Neural cell (in vitro differentiated cells): ENCODE data around the gene GMPR2. TPM values are rescaled to one million over a fixed set of nuclear protein-coding genes. Genes with fewer than 3 reads are reported as not detected.

Source experiments
- H2AFZ ChIP-seq: fragments of 200-600, 300-800 bp; sonication (generic), shearing (Covaris generic); 2 replicates; pipeline ENCODE4 v1.6.0; 2014; ENCODE audit warnings: low read depth, mild to moderate bottlenecking, antibody characterized with exemption, low read length, moderate library complexity
- H3F3A ChIP-seq: fragments of 200-600 bp; shearing (Covaris generic); 2 replicates; pipeline ENCODE4 v1.6.1; 2016; ENCODE audit warnings: mild to moderate bottlenecking, moderate library complexity, mixed read lengths, antibody characterized with exemption, low read length; ENCODE audit not compliant: insufficient read depth, poor library complexity, severe bottlenecking
- H3K27ac ChIP-seq: fragments of 200-600, 300-800 bp; sonication (generic), shearing (Covaris generic); 2 replicates; pipeline ENCODE4 v1.5.1; 2014; ENCODE audit warnings: mild to moderate bottlenecking, low read length, moderate library complexity
- H3K27me3 ChIP-seq: fragments of 300-800, 200-600 bp; sonication (generic), shearing (Covaris generic); 2 replicates; pipeline ENCODE4 v1.6.0; 2014; ENCODE audit warnings: mild to moderate bottlenecking, low read depth, low read length, moderate library complexity; ENCODE audit not compliant: insufficient read depth
- H3K36me3 ChIP-seq: fragments of 300-800, 200-600 bp; sonication (generic), shearing (Covaris generic); 2 replicates; pipeline ENCODE4 v1.5.1; 2014; ENCODE audit warnings: mild to moderate bottlenecking, antibody characterized with exemption, low read length, moderate library complexity; ENCODE audit not compliant: insufficient read depth
- H3K4me2 ChIP-seq: fragments of 300-800, 200-600 bp; sonication (generic), shearing (Covaris generic); 2 replicates; pipeline ENCODE4 v1.6.0; 2014; ENCODE audit warnings: mild to moderate bottlenecking, low read length
- H3K4me3 ChIP-seq: fragments of 300-800, 200-600 bp; sonication (generic), shearing (Covaris generic); 2 replicates; pipeline ENCODE4 v1.5.1; 2014; ENCODE audit warnings: mild to moderate bottlenecking, low read length, moderate library complexity
- H3K79me2 ChIP-seq: fragments of 200-600 bp; shearing (Covaris generic); replicated peaks from 2 replicates; pipeline ENCODE4 v1.6.0; 2014; ENCODE audit warnings: mild to moderate bottlenecking, low read length, moderate library complexity; ENCODE audit not compliant: insufficient read depth
- H3K9ac ChIP-seq: fragments of 300-800, 200-600 bp; sonication (generic), shearing (Covaris generic); 2 replicates; pipeline ENCODE4 v1.6.1; 2016; ENCODE audit warnings: mild to moderate bottlenecking, low read length, mixed read lengths
- H3K9me2 ChIP-seq: fragments of 200-600 bp; shearing (Covaris generic); 2 replicates; pipeline ENCODE4 v1.6.1; 2016; ENCODE audit warnings: mild to moderate bottlenecking, low read length, mixed read lengths; ENCODE audit not compliant: insufficient read depth
- H3K9me3 ChIP-seq: fragments of 200-600, 300-800 bp; sonication (generic), shearing (Covaris generic); 2 replicates; pipeline ENCODE4 v1.6.1; 2016; ENCODE audit warnings: mild to moderate bottlenecking, mixed run types, low read length, moderate library complexity, mixed read lengths
- H4K20me1 ChIP-seq: fragments of 200-600 bp; shearing (Covaris generic); 2 replicates; pipeline ENCODE4 v1.6.1; 2016; ENCODE audit warnings: mild to moderate bottlenecking, mixed run types; ENCODE audit not compliant: insufficient read depth
- EP300 ChIP-seq: fragments of 450-650 bp; conservative IDR thresholded peaks from 2 replicates; pipeline ENCODE4 v1.6.1; 2014; ENCODE audit warnings: antibody characterized with exemption, mild to moderate bottlenecking, moderate library complexity; ENCODE audit not compliant: poor library complexity, severe bottlenecking
- EZH2 ChIP-seq: fragments of 200-600, 300-800 bp; shearing (Covaris generic), sonication (generic); IDR thresholded peaks from 2 replicates; pipeline ENCODE4 v1.6.1; 2014; ENCODE audit warnings: antibody characterized with exemption, low read length, borderline replicate concordance, mild to moderate bottlenecking; ENCODE audit not compliant: insufficient read depth, poor library complexity, severe bottlenecking
- MXI1 ChIP-seq: fragments of 450-650 bp; conservative IDR thresholded peaks from 2 replicates; pipeline ENCODE4 v1.6.1; 2014; ENCODE audit warnings: antibody characterized with exemption, mild to moderate bottlenecking; ENCODE audit not compliant: poor library complexity, severe bottlenecking
- POLR2AphosphoS5 ChIP-seq: IDR thresholded peaks from 2 replicates; pipeline ENCODE4 v1.6.1; 2012
- RAD21 ChIP-seq: fragments of 450-650 bp; conservative IDR thresholded peaks from 2 replicates; pipeline ENCODE4 v1.6.1; 2014; ENCODE audit warnings: antibody characterized with exemption, mild to moderate bottlenecking, moderate library complexity
- SMC3 ChIP-seq: fragments of 450-650 bp; conservative IDR thresholded peaks from 2 replicates; pipeline ENCODE4 v1.6.1; 2014; ENCODE audit warnings: antibody characterized with exemption, mild to moderate bottlenecking, moderate library complexity; ENCODE audit not compliant: poor library complexity
- TAF1 ChIP-seq: IDR thresholded peaks from 2 replicates; pipeline ENCODE4 v1.6.1; 2012; ENCODE audit warnings: low read depth
- polyA plus RNA-seq: library from polyadenylated mRNA; depleted of rRNA; stranded (reverse); fragments of >200 nt; gene quantifications from 2 replicates; pipeline ENCODE4 v1.2.3, GENCODE V29; 2014
- TF ChIP-seq, protein P1 (sequence below): IDR thresholded peaks from 2 replicates; pipeline ENCODE4 v1.6.1; 2012; ENCODE audit warnings: borderline replicate concordance
- TF ChIP-seq, protein P2 (sequence below): fragments of 450-650 bp; IDR thresholded peaks from 2 replicates; pipeline ENCODE4 v1.5.1; 2014; ENCODE audit warnings: antibody characterized with exemption, mild to moderate bottlenecking, moderate library complexity; ENCODE audit not compliant: poor library complexity, severe bottlenecking

Gene GMPR2
- polyA plus RNA-seq, 1 donor from 2014 or later = 132 TPM

DNA sequence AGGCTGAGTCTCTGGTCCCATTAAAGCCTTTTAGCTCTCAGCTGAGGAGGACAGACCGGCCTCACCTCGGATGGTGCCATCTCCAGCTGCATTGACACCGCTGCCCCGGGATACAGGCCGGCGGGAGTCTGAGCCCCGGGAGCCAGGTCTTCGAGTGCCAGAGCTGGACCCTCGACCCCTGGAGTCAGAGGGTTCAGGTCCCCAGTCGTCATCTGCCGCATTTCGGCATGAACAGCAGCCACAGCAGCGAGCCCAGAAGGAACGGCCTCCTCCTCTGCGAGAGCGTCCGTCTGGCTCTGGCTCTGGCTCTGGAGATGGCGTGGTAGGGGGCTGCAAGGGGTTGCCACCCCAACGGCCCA lies 29.2 kb downstream of the GMPR2 start:
- H3K9ac ChIP-seq = no peak overlapping the region
- no peaks in the 10 kb centered on the region for H3K36me3 ChIP-seq
- no peaks in the 10 kb centered on the region for H3F3A ChIP-seq
- no peak overlapping the region for H2AFZ ChIP-seq
- no peaks in the 10 kb centered on the region for H4K20me1 ChIP-seq
- H3K27ac ChIP-seq = no peak overlapping the region
- no peaks in the 10 kb centered on the region for H3K79me2 ChIP-seq
- H3K4me3 ChIP-seq = no peak overlapping the region
- H3K9me2 ChIP-seq = no peaks in the 10 kb centered on the region
- no peaks in the 10 kb centered on the region for H3K9me3 ChIP-seq
- TF ChIP-seq SMC3 (no peak), POLR2AphosphoS5 (no peak), MXI1 (no peak), RAD21 (no peak), EZH2 (no peak), EP300 (no peak), TAF1 (no peak)
- TF ChIP-seq, protein P1, sequence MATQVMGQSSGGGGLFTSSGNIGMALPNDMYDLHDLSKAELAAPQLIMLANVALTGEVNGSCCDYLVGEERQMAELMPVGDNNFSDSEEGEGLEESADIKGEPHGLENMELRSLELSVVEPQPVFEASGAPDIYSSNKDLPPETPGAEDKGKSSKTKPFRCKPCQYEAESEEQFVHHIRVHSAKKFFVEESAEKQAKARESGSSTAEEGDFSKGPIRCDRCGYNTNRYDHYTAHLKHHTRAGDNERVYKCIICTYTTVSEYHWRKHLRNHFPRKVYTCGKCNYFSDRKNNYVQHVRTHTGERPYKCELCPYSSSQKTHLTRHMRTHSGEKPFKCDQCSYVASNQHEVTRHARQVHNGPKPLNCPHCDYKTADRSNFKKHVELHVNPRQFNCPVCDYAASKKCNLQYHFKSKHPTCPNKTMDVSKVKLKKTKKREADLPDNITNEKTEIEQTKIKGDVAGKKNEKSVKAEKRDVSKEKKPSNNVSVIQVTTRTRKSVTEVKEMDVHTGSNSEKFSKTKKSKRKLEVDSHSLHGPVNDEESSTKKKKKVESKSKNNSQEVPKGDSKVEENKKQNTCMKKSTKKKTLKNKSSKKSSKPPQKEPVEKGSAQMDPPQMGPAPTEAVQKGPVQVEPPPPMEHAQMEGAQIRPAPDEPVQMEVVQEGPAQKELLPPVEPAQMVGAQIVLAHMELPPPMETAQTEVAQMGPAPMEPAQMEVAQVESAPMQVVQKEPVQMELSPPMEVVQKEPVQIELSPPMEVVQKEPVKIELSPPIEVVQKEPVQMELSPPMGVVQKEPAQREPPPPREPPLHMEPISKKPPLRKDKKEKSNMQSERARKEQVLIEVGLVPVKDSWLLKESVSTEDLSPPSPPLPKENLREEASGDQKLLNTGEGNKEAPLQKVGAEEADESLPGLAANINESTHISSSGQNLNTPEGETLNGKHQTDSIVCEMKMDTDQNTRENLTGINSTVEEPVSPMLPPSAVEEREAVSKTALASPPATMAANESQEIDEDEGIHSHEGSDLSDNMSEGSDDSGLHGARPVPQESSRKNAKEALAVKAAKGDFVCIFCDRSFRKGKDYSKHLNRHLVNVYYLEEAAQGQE = no peak
- TF ChIP-seq, protein P2, sequence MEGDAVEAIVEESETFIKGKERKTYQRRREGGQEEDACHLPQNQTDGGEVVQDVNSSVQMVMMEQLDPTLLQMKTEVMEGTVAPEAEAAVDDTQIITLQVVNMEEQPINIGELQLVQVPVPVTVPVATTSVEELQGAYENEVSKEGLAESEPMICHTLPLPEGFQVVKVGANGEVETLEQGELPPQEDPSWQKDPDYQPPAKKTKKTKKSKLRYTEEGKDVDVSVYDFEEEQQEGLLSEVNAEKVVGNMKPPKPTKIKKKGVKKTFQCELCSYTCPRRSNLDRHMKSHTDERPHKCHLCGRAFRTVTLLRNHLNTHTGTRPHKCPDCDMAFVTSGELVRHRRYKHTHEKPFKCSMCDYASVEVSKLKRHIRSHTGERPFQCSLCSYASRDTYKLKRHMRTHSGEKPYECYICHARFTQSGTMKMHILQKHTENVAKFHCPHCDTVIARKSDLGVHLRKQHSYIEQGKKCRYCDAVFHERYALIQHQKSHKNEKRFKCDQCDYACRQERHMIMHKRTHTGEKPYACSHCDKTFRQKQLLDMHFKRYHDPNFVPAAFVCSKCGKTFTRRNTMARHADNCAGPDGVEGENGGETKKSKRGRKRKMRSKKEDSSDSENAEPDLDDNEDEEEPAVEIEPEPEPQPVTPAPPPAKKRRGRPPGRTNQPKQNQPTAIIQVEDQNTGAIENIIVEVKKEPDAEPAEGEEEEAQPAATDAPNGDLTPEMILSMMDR = no peak
- no peaks in the 10 kb centered on the region for H3K27me3 ChIP-seq
- H3K4me2 ChIP-seq = no peak overlapping the region

DNA sequence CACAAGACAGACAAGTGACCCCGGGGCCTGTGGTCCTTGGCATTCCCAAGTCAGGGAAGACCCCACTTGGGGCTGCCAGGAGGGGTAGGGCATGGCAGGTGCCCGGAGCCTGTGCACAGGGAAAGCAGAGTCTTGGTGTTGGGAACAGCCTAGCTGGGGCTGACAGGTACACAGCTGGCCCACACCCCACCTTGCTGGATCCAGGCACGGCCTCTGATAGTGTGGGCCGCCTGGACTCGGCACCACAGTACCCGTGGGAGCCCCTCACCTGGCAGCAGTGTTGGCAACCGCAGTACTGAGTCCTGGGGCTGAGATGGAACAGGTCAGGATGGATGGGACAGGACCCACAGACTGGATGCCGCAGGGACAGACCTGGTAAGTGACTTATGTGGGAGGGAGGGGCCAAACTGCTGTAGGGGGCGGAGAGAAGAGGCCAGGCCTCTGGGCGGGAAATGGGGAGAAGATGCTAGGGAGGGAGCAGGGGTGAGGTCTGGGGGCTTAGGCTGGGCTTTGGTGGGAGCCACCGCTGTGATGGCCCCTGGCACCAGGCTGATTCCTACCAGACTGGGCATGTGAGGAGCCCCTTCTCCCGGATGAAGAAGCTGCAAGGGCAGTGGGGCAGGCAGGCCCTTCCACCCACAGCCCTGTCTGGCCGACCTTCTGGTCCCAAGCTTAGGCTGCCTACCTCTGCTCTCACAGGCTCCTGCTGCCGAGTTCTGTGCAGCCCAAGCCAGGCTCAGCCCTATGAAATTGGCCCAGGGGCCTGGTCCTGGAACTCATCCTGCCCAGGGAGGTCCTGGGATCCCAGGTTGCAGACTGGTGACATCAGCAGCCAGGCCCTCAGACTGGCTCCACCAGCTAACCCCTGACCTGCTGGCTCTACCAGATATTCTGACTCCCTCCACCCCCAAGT lies 30.3 kb downstream of the GMPR2 start, which contains the start of gene TGM1:
TGM1 (minus strand) TSS at position 357 of the 913 bp plus-strand sequence. CDS start 825 bp downstream, outside the sequence.
- H3K36me3 ChIP-seq = no peaks in the 10 kb centered on the region
- TF ChIP-seq EP300 (no peak), MXI1 (no peak), SMC3 (no peak), TAF1 (no peak), RAD21 (no peak), POLR2AphosphoS5 (no peak), EZH2 (no peak)
- TF ChIP-seq, protein P1 = no peak
- TF ChIP-seq, protein P2 = no peak
- no peaks in the 10 kb centered on the region for H3K79me2 ChIP-seq
- no peaks in the 10 kb centered on the region for H3K27me3 ChIP-seq
- no peaks in the 10 kb centered on the region for H3K9me2 ChIP-seq
- H3K9ac ChIP-seq = no peak within 1 kb of the TSS
- no peaks in the 10 kb centered on the region for H3F3A ChIP-seq
- H3K9me3 ChIP-seq = no peaks in the 10 kb centered on the region
- no peak within 1 kb of the TSS for H2AFZ ChIP-seq
- H4K20me1 ChIP-seq = no peaks in the 10 kb centered on the region
- H3K27ac ChIP-seq = no peak within 1 kb of the TSS
- no peak within 1 kb of the TSS for H3K4me2 ChIP-seq
- no peak within 1 kb of the TSS for H3K4me3 ChIP-seq
